Activated CD8-positive, alpha-beta memory T cell treated with anti-CD3 and anti-CD28 coated beads, Interleukin-2, amount 50 U/mL, for 1 hour (primary cell): ENCODE data around the gene CRACR2B.

Experiments used
- DNase-seq: peaks from one replicate; pipeline ENCODE4 v3.0.0-alpha.2; 2020; ENCODE audit errors: extremely low read depth

Gene CRACR2B

DNA sequence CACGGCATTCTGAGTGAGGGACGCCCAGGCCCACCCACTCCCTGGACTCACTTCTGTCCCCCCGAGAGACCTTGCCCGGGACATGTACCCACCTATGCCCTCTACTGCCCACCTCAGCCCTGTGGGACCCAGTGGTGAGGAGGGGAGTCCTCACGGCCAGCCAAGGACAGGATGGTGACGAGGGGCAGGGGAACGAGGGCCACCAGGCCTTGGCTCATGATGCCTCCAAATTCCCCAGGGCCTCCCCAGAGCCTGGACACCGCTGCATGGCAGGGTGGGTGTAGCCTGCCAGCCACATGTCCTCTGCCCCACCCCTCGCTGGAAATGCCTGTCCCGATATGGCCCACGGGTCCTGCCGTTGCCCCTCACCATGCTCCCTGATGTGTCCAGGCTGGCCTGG is 41.1 kb downstream of the CRACR2B start:
- no peak for DNase-seq

- DNase-seq, result no peak
Measured at GRCh38 chr11:869399-870126, 41.8 kb downstream of the CRACR2B start.

GRCh38 chr11:870127-870413 is 42.4 kb downstream of the CRACR2B start:
- no peak for DNase-seq

DNA sequence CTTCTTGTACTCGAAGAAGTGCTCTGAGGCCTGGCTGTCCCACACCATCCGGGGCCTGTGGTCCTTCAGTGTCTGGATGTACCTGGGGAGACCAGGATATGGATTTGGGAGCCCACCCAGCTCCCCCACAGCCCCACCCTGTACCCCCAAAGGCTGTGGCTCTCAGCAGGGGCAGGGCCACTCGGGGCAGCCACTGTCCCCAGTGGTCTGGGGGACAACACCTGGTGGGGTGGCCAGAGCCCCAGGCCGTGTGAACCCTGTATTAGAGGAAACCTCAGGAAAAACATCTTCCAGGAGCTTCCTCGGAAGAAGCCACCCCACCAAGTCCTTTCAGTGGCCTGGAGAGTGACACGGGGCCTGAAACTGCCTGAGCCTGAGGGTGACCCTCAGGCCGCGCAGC is 42.7 kb downstream of the CRACR2B start:
- DNase-seq, result no peak

DNA sequence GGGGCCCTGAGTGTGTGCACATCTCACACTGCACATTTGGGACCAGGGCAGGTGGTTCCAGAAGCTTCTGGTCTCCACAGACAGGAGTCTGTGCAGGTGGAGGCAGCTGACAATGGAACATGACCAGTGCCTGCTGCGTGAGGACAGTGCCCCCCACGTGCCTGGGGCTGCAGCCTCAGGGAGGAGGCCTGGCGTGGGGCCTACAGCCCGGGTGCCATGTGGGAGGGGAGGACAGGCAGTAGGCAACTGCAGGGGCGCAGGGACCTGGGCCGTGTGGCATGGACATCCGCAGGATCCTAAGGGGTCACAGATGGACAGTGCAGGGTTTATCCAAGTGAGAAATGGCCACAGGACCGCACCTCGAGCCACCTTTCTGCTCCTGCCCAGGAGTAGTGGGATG is 43.8 kb downstream of the CRACR2B start:
- DNase-seq, result no peak

DNA sequence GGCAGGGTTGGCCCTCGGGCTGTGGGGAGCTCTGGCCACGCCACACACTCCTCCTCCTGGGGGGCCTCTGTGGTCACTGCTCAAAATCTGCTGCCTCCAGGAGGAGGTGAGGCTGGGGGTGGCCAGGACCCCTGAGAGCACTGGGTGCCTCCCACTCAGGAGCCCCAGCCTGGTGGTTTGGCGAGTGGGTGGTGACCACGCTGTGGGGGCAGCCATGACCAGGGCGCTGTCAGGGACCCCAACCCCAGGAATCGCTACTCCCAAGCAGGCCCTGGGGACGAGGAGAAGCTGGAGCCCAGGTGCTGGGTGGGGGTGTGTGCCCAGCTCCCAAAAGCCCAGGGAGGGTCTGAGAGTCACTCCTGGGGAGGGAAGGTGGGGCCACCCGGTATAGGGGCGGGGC is 45.1 kb downstream of the CRACR2B start:
- no peak for DNase-seq

DNA sequence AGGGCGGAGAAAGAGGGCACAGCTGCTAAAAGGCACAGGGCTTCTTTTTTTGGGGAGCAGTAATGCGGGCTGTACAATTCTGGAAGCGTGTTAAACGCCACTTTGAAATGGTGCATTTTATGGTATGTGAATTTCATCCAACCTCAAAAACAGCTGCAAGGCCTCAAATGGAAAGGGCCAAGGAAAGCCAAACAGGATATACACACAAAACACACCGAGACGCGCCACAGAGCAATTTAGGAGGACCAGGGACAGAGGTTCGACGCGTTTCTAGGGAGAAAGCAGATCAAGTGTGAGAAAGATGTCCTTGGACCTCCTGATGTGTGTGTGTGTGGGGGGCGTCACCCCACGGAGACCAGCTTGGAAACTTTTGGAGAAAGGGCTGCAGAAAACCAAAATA is 46.0 kb downstream of the CRACR2B start:
- DNase-seq, result no peak

DNA sequence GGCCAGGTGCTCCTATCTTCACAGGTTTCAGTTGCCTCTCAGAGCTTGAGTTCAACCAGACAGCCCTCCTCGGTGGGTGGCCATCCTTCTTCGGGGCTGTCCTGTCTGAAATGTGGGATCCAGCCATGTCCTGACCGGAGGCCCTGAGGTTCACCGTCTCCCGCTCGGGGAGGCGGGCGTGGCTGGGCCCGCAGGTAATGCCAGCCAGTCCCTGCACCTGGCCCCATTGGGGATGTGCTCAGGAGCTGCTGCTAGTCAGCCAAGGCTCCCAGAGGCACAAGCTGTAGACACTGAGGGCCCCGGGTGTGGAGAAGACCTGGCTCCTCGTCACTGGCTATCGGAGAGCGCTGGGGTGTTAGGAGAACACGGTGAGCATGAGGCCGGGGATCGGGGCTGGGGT is 47.5 kb downstream of the CRACR2B start:
- no peak for DNase-seq

- no peak for DNase-seq
Measured at GRCh38 chr11:875769-876301, 48.1 kb downstream of the CRACR2B start.

DNA sequence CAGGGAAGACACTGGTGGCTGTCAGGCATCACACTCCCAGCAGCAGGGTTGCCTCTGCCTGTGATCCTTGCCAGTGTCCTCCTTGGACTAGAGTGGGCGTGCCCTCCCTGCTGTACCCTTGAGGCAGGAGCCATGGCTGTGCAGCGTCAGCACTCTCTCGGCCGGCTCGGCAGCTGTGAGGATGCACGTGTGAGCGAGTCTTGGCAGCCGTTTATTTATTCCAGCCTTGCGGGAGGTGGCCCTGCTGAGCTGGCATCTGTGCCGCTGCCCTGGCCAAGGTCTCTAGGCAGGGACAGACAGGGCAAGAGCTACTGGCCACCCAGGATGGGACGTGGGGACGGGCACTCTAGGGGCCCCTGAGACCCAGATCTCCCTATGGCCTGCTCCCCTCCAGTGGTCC is 48.8 kb downstream of the CRACR2B start:
- DNase-seq, result no peak

GRCh38 chr11:877565-877964 is 49.8 kb downstream of the CRACR2B start:
- no peak for DNase-seq

DNA sequence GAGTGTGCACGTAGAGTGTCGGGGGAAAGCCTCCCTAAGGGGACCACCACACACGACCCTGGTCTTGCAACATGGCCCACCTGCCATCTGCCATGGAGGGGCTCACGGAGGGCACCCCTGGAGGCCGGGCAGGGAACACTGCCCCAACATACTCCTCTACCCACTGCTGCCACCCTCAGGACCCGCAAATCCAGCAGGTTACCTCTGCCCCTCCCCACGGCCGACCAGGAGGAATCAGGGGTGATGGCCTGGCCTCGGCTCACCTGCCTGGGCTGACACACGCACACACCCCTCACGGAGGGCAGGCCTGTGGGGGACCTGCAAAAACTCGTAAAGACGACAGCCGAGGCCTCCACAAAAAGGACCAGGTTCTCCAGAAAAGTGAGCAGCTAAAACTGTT is 52.7 kb downstream of the CRACR2B start:
- DNase-seq, result no peak
